ENCODE measurements around the gene CCR8. TPM values are rescaled to one million over a fixed set of nuclear protein-coding genes. Genes with fewer than 3 reads are reported as not detected.

Gene CCR8
- total RNA-seq, 1 donor from 2014 or later: 7.1 TPM

GRCh38 chr3:39291903-39292329 is 37.6 kb upstream of the CCR8 start:
- intact Hi-C loops (cut with micrococcal nuclease): loop anchor here (1.0 to 5.0 kb wide), 3 partner anchors 37 to 240 kb away; partner anchors contain the start of genes CCR8, SCN11A and WDR48
- Mint-ChIP-seq H3K27ac (no peak overlapping the region), H3K9me3 (no peaks in the 10 kb centered on the region), H3K36me3 (ENCODE audit: low read depth) (no peaks in the 10 kb centered on the region), H3K4me1 (ENCODE audit: low read depth) (peaks cover 81% of the 10 kb centered on the region), H3K27me3 (ENCODE audit: insufficient read depth) (peaks cover 3% of the 10 kb centered on the region), H3K4me3 (no peak overlapping the region)
- DNase-seq (ENCODE audit: low spot score): peak; percentile 66

GRCh38 chr3:39292961-39293360 is 36.5 kb upstream of the CCR8 start:
- Mint-ChIP-seq H3K4me1 (ENCODE audit: low read depth) (peaks cover 71% of the 10 kb centered on the region), H3K9me3 (peaks cover 6% of the 10 kb centered on the region), H3K4me3 (no peak overlapping the region), H3K36me3 (ENCODE audit: low read depth) (peaks cover 4% of the 10 kb centered on the region), H3K27me3 (ENCODE audit: insufficient read depth) (no peaks in the 10 kb centered on the region), H3K27ac (no peak overlapping the region)
- intact Hi-C loops (cut with micrococcal nuclease): loop anchor here (1.0 to 5.0 kb wide), 2 partner anchors 85 to 241 kb away; partner anchors contain the start of genes SCN11A and WDR48
- DNase-seq (ENCODE audit: low spot score): no peak

- intact Hi-C loops (cut with micrococcal nuclease): loop anchor here (5.0 kb wide), 1 partner anchor 242 kb away; the partner anchor contains the start of genes SCN11A and WDR48
- H3K4me1 Mint-ChIP-seq (ENCODE audit: low read depth): peaks cover 55% of the 10 kb centered on the region
- DNase-seq (ENCODE audit: low spot score): no peak
- peak overlapping the region; percentile 3 for H3K4me3 Mint-ChIP-seq
- H3K9me3 Mint-ChIP-seq: peaks cover 17% of the 10 kb centered on the region
- H3K36me3 Mint-ChIP-seq (ENCODE audit: low read depth): peaks cover 4% of the 10 kb centered on the region
- H3K27ac Mint-ChIP-seq: peak overlapping the region; percentile 18
- H3K27me3 Mint-ChIP-seq (ENCODE audit: insufficient read depth): no peaks in the 10 kb centered on the region
Observed at GRCh38 chr3:39294446-39295183, 34.9 kb upstream of the CCR8 start.

GRCh38 chr3:39295184-39295775 is 34.2 kb upstream of the CCR8 start:
- Mint-ChIP-seq H3K4me1 (ENCODE audit: low read depth) (peaks cover 48% of the 10 kb centered on the region), H3K36me3 (ENCODE audit: low read depth) (peaks cover 6% of the 10 kb centered on the region), H3K4me3 (no peak overlapping the region), H3K9me3 (peaks cover 24% of the 10 kb centered on the region), H3K27ac (no peak overlapping the region), H3K27me3 (ENCODE audit: insufficient read depth) (no peaks in the 10 kb centered on the region)
- intact Hi-C loops (cut with micrococcal nuclease): no loop called here
- no peak for DNase-seq (ENCODE audit: low spot score)

- H3K9me3 Mint-ChIP-seq: peaks cover 35% of the 10 kb centered on the region
- H3K4me3 Mint-ChIP-seq: no peak overlapping the region
- intact Hi-C loops (cut with micrococcal nuclease): no loop called here
- H3K4me1 Mint-ChIP-seq (ENCODE audit: low read depth): peaks cover 41% of the 10 kb centered on the region
- peaks cover 8% of the 10 kb centered on the region for H3K36me3 Mint-ChIP-seq (ENCODE audit: low read depth)
- H3K27ac Mint-ChIP-seq: no peak overlapping the region
- DNase-seq (ENCODE audit: low spot score): no peak
- peaks cover 8% of the 10 kb centered on the region for H3K27me3 Mint-ChIP-seq (ENCODE audit: insufficient read depth)
Observed at GRCh38 chr3:39296197-39297077, 33.1 kb upstream of the CCR8 start.

GRCh38 chr3:39299279-39299678 is 30.2 kb upstream of the CCR8 start:
- Mint-ChIP-seq H3K27ac (no peak overlapping the region), H3K4me3 (no peak overlapping the region), H3K36me3 (ENCODE audit: low read depth) (peaks cover 13% of the 10 kb centered on the region), H3K9me3 (peaks cover 53% of the 10 kb centered on the region), H3K4me1 (ENCODE audit: low read depth) (peaks cover 24% of the 10 kb centered on the region), H3K27me3 (ENCODE audit: insufficient read depth) (peaks cover 22% of the 10 kb centered on the region)
- DNase-seq (ENCODE audit: low spot score): no peak
- intact Hi-C loops (cut with micrococcal nuclease): no loop called here

- Mint-ChIP-seq H3K4me1 (ENCODE audit: low read depth) (peaks cover 4% of the 10 kb centered on the region), H3K27ac (no peak overlapping the region), H3K27me3 (ENCODE audit: insufficient read depth) (peaks cover 36% of the 10 kb centered on the region), H3K9me3 (peaks cover 59% of the 10 kb centered on the region), H3K36me3 (ENCODE audit: low read depth) (peaks cover 14% of the 10 kb centered on the region), H3K4me3 (no peak overlapping the region)
- intact Hi-C loops (cut with micrococcal nuclease): no loop called here
- no peak for DNase-seq (ENCODE audit: low spot score)
Observed at GRCh38 chr3:39302178-39302577, 27.3 kb upstream of the CCR8 start.

- Mint-ChIP-seq H3K36me3 (ENCODE audit: low read depth) (peaks cover 11% of the 10 kb centered on the region), H3K4me1 (ENCODE audit: low read depth) (peaks cover 14% of the 10 kb centered on the region), H3K4me3 (no peak overlapping the region), H3K27ac (no peak overlapping the region), H3K9me3 (peaks cover 22% of the 10 kb centered on the region), H3K27me3 (ENCODE audit: insufficient read depth) (peaks cover 15% of the 10 kb centered on the region)
- no peak for DNase-seq (ENCODE audit: low spot score)
- intact Hi-C loops (cut with micrococcal nuclease): no loop called here
Observed at GRCh38 chr3:39313289-39313688, 16.2 kb upstream of the CCR8 start.

GRCh38 chr3:39315420-39315819 is 14.1 kb upstream of the CCR8 start:
- Mint-ChIP-seq H3K4me3 (no peak overlapping the region), H3K9me3 (peaks cover 22% of the 10 kb centered on the region), H3K36me3 (ENCODE audit: low read depth) (peaks cover 7% of the 10 kb centered on the region), H3K27me3 (ENCODE audit: insufficient read depth) (peaks cover 9% of the 10 kb centered on the region), H3K27ac (no peak overlapping the region), H3K4me1 (ENCODE audit: low read depth) (peaks cover 19% of the 10 kb centered on the region)
- no peak for DNase-seq (ENCODE audit: low spot score)
- intact Hi-C loops (cut with micrococcal nuclease): loop anchor here (1.0 kb wide), 1 partner anchor 10 kb away; no protein-coding TSS in a partner anchor

- intact Hi-C loops (cut with micrococcal nuclease): no loop called here
- Mint-ChIP-seq H3K36me3 (ENCODE audit: low read depth) (peaks cover 9% of the 10 kb centered on the region), H3K27me3 (ENCODE audit: insufficient read depth) (peaks cover 9% of the 10 kb centered on the region), H3K4me1 (ENCODE audit: low read depth) (peaks cover 36% of the 10 kb centered on the region), H3K9me3 (peaks cover 16% of the 10 kb centered on the region), H3K27ac (no peak overlapping the region), H3K4me3 (no peak overlapping the region)
- DNase-seq (ENCODE audit: low spot score): no peak
Observed at GRCh38 chr3:39317571-39318169, 11.8 kb upstream of the CCR8 start.

- Mint-ChIP-seq H3K36me3 (ENCODE audit: low read depth) (peaks cover 9% of the 10 kb centered on the region), H3K4me3 (no peak overlapping the region), H3K4me1 (ENCODE audit: low read depth) (peaks cover 43% of the 10 kb centered on the region), H3K9me3 (peaks cover 16% of the 10 kb centered on the region), H3K27ac (no peak overlapping the region), H3K27me3 (ENCODE audit: insufficient read depth) (peaks cover 6% of the 10 kb centered on the region)
- intact Hi-C loops (cut with micrococcal nuclease): no loop called here
- DNase-seq (ENCODE audit: low spot score): no peak
Observed at GRCh38 chr3:39318301-39318700, 11.2 kb upstream of the CCR8 start.

GRCh38 chr3:39319249-39319648 is 10.3 kb upstream of the CCR8 start:
- peaks cover 5% of the 10 kb centered on the region for H3K27me3 Mint-ChIP-seq (ENCODE audit: insufficient read depth)
- DNase-seq (ENCODE audit: low spot score): no peak
- H3K27ac Mint-ChIP-seq: no peak overlapping the region
- peaks cover 7% of the 10 kb centered on the region for H3K36me3 Mint-ChIP-seq (ENCODE audit: low read depth)
- intact Hi-C loops (cut with micrococcal nuclease): no loop called here
- no peak overlapping the region for H3K4me3 Mint-ChIP-seq
- H3K9me3 Mint-ChIP-seq: peaks cover 12% of the 10 kb centered on the region
- peaks cover 49% of the 10 kb centered on the region for H3K4me1 Mint-ChIP-seq (ENCODE audit: low read depth)
